CD4-positive, alpha-beta T cell treated with Interleukin-10 for 1 hour (primary cell): ENCODE data around the gene AK8.

Experiments
- DNase-seq: peaks from one replicate; pipeline ENCODE4 v3.0.0-alpha.2; 2020

The AK8 gene

DNA sequence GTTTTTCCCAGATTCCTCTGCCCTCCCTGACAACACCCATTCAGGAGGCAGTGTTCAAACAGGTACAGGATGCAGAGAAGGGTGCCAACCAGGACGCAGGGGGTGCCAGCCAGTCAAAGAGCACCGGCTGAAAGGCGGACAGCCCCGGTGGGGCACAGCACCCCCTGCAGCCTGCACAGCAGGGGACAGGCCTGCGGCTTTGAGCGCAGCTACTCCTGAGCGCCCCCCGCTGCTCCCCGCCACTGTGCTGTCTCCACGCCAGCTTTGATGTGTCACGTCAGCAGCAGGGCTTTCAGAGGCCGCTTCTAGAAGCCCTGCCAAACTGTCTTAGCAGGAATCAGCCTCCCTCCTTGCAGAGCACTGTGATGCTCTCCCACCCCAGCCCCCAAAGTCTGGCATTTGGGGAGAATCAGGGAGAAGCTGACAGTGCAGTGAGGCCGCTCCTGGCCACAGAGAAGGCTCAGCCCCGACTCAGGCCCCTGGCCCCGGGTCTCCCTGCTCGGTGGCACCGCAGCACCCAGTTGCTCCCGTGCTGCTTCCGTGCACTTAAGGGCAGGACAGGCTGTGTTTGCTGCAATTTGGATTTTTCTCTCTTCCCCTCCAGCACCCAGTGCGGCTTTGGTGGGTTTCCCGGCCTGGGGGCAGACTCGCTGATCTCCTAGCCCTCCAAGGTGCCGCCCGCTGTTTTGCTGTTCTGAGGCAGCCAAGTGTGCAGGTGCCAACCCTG, 20.3 kb downstream of the AK8 start:
- DNase-seq = no peak

- no peak for DNase-seq
These were observed 21.1 kb downstream of the AK8 start for GRCh38 chr9:132857031-132857430.

GRCh38 chr9:132855904-132856303, 22.2 kb downstream of the AK8 start:
- no peak for DNase-seq

DNA sequence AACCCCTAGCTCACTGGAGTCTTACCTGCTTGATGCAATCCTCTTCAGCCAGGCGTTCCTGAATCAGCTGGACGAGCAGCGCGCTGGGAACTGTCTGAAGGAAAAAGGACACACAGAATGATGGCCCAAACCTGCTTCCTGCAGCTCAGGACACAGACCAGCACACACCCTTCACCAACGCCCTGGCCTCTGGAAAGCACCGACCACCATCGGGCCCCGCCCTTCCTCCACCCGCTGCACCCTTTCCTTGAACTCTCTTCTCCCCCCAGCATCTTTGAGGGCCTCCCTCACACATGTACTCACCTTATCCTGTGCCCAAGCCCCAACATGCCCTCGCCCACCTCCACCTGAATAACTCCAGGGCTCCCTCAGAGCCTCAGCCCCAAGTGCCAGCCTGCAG, 23.3 kb downstream of the AK8 start:
- DNase-seq = no peak

- no peak for DNase-seq
These were observed 24.6 kb downstream of the AK8 start for GRCh38 chr9:132853482-132853881.

GRCh38 chr9:132849185-132849706, 28.8 kb downstream of the AK8 start:
- DNase-seq = no peak

DNA sequence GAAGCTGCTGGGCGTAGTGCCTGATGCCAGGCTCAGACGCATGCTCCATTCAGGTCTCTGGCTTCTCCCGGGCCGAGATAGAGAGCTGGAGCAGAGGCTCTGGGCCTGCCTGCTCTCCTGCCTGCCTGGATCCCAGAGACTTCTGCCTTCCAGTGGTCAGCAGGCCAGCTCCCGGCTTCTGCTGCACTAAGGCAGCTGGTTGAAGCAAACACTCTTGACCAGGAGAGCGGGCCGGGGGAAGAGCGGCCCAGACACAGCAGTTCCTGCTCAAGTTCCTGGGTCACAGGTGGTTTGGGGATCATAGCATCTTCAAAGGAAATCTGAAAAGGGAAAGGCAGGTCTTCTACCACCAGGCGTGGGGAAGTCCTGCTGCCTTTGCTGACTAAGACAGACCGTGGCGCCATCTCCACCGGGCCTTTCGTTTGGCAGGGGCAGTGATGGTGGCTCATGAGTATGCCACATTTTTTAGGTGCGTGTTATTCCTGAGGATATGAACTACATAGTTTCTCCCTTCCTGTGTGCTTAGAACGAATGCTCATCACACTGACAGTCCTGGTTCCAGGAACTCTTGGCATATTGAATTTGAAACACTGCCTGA, 31.1 kb downstream of the AK8 start:
- DNase-seq = no peak

DNA sequence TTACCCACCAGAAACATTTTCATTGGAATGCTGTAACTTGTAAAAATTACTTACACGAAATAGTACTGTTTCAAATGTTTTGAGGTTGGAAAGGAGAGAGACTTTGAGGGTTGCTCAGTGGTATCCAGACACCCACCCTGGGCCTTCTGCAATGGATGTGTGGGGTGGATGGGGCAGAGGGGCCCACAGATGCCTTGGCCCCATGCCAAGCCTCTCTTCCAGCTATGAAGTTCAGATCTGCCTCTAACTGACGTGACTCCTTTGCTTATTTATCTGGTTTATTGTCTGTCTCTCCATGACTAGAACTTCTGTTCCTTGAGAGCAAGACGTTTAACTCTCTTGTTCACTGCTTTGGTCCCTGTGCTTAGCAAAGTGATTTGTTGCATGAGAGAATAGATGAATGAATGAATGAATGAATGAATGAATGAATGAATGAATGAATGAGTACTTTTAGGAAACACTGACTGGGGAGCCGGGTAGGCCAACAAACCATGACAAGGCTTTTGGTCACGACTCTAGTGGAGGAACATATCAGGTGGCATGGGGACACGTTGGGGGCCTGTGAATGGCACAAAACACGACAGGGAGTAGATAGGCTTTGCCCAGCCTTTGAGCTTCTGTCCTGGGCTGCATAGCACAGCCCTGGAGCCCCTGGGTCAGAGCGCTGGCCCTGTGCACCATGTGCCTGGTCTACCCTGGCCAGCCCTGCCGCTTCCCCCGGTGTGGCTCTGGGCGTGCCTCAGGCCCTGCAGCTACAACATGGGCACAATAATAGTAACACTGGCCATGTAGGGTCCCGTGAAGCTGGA, 31.8 kb downstream of the AK8 start:
- DNase-seq = no peak

DNA sequence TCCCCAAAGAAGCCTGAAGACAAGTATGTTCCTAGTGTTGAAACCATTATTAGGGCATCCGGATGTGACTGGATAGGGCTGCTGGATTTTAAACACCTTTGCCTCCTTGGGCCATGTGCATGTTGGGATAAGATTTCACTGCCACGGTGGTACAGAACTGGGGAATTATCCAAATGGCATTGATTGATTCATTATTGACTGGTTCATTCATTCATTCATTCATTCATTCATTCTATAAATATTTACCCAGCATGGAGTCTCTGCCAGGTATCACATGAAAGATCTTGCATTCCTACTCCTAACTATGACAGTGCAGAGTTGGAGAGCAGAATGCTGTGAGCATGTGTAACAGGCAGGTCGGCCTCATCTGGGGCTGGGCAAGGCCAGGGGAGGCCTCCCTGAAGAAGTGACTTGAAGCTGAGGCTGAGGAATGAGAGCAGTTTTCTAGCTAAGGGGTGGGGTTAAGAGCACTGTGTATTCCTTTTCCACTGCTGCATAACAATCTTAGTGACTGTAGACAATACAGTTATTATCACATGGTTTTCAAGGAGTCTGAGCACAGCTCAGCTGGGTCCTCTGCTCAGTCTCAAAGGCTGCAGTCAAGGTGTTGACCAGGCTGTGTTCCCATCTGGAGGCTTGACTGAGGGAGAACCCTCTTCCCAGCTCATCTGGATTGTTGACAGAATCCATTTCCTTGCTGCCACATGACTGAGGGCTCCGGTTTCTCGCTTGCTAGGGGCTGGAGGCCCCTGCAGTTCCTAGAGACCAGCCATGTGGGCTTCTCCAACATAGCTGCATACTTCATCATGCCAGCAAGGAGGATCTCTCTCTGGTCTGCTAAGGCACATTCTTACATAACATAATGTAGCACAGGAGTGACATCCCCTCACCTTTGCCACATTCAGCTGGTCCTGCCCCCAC, 35.7 kb downstream of the AK8 start:
- no peak for DNase-seq

DNA sequence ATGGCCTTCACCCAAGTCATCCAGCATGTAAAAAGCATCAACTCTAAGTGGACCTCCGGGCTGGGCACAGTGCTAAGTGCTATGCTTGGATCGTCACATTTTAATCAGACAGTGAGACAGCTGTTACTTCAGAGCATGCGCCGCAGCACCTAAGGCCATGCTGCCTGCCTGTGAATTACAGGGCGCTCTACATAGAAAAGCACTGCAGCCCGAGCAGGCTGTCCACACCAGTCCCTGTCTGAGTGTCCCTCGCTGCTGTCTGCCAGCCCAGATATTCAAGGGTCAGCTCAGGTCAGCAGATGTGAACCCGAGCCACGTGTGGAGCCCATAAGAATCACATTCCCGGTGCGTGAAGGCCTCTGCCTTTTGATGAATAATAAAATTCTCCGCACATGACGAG, 37.1 kb downstream of the AK8 start:
- no peak for DNase-seq

DNA sequence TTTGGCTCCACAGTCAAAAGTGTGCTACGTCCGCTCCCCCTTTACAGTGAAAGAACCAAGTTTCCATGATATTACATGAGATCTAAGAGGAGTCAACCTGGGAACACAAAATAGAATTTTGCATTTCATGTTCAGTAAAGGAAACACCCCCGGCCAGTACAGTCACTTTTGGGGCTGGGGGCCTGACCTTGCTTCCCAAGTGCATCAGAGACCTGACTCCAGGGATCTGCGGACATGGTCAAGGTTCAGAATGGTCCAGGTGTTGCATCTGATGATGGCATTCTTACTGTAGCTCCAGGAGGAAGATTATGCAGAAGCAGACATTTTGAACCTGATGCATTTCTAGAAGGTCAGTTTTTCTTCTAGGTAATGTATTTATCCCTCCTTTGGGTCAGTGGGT, 39.8 kb downstream of the AK8 start:
- DNase-seq = no peak

- no peak for DNase-seq
These were observed 40.4 kb downstream of the AK8 start for GRCh38 chr9:132837501-132838286.

GRCh38 chr9:132834343-132834742, 43.7 kb downstream of the AK8 start:
- DNase-seq = no peak

DNA sequence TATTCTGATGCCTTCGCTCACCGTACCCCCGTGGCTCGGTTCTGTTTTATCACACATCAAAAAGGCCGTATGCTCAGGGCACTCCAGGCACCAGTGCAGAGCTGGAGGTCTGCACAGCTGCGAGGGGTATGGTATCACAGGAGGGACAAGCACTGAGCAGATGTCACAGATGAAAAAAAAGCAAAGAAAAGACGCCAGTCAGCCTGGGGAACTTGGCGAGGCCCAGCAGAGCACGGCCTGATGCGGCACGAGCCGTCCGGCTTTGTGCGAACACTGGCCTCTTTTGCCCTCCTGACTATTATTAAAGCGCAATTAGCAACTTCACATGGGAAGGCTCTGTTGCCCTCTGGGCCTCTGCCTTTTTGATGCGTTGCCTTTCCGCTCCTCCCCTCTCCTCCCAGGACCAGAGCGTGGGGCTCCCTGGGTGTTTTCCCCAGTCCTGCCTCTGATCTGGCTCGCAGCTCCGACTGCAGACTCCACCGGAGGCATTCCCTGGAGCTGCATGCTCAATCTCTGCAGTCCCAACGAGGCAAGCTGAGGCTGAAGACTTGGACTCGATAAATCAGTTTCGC, 44.4 kb downstream of the AK8 start:
- DNase-seq = no peak

DNA sequence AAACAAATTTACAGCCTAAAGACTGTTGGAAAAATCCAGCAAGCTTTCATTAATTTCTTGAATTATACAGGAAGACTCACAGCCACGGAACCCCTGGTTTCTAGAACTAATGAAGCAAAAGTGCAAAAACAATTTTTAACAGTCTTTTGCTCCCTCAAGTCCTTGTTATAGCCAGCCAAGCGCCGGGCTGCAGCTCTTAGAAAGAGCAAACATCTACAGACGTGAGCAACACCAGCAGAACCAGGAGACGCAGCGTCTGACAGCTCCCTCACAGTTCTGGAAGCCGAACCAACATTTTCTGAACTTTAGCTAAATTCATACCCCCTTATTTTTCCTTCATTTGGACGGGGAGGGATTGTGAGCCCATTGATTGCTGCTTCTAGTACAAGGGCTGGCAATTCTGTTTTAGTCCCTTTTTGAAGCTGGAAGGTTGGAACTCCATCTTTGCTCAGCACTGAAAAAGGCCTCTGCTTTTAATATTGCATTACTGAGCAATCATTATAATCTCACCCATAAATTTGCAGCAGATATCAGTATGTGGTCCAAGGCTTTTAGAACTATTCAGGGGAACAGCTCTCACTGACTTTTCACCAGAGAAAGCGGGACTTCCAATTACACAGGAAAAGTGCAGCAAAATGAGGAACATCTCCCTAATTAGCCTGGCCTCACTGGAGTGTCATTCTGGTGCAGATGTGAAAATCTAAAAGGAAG, 45.8 kb downstream of the AK8 start:
- DNase-seq = no peak

DNA sequence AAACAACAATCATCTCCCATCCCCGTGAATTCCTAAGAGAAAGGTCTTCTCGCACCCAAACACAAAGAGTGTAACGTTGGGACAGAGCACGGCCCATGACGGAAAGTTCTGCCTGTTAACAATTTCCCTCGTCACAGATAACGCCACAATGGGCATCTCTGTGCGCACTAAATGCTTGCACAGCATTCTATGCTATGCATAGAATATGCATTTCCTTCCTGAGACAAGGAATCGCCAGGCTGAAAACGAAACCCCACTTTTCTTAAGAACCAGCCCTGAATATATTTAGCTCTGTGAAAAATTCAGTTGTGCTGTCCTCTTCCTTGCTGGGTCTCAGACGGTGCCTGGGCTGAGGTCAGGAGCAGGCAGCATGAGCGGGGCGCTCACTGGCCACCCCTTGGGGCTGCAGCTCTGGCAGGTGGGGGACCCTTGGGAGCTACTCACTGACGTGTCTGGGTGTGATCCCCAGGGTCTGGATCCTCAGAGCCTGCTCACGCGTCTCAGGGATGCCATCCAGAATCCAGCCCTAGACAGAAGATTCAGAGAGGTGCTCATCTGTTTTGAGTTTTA, 49.8 kb downstream of the AK8 start:
- DNase-seq = no peak

- no peak for DNase-seq
These were observed 50.7 kb downstream of the AK8 start for GRCh38 chr9:132827366-132827765.

DNA sequence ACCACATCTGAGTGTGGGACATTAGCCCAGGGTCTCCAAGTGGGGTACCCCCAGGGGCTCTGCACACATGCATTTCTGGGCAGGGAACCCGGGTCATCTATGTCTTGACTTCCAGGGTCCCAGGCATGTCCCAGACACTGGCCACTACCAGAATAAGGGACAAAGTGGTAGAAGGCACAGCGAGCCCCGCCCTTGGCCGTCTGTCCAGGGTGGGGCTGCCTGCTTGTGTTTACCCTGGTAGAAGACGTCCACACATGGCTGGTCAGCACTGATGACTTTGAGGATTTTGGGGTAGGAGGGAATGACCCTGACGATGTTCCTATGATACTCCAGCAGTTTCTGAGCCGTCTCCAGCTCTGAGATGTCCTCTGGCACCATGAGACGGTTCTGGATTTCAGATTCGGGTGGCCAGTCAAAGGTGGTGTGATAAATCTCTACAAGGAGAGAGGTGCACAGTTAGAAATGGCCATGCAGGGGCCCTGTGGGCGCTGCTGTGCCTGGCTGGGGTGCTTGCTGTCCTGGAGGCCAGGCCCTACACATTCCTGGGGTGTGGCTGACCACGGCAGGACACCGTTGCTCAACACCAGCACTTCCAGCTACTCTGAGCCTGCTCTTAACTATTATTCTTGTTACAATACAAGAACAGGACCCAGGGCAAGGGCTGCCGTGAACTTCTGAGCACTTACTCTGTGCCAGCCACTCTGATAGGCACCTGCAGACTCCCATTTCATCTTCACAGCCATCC, 51.3 kb downstream of the AK8 start:
- DNase-seq = no peak

GRCh38 chr9:132826131-132826530, 52.0 kb downstream of the AK8 start:
- DNase-seq = no peak

DNA sequence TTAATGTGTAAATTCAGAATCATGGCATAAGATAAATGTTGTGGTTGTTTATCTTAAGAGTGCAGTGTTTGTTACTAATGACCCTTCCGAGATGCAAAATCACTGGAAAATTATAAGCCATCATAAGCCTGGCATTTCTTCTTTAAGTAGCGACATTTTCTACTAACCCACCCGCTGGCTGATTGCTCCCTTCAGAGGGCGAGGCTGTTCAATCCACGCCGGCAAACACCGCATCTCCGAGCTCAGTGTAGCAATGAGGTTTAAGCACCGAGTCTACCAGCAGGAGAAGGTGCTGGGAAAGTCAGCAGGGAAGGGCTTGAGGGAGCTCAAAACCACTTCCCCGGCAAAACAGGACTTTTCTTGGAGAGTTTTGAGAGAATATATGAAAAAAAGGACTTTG, 52.7 kb downstream of the AK8 start:
- DNase-seq = no peak
